HepG2 (cell line): ENCODE data around the gene UTP3. TPM values are rescaled to one million over a fixed set of nuclear protein-coding genes. Genes with fewer than 3 reads are reported as not detected.

Experiments
- AGO2 ChIP-seq: fragments of 200-400 bp; formaldehyde crosslinking; optimal IDR thresholded peaks from 2 replicates; pipeline ENCODE3; 2017; ENCODE audit warnings: mild to moderate bottlenecking, low read depth, low read length, moderate library complexity
- ARHGAP35 ChIP-seq: sonication (generic); formaldehyde crosslinking; IDR thresholded peaks from 2 replicates; pipeline ENCODE4 v1.9.0; 2022; ENCODE audit warnings: mild to moderate bottlenecking, inconsistent platforms, moderate library complexity, missing genetic modification reagents, borderline replicate concordance
- BORCS8-MEF2B ChIP-seq: sonication (generic); formaldehyde crosslinking; IDR thresholded peaks from 2 replicates; pipeline ENCODE4 v1.8.0; 2022; ENCODE audit warnings: mild to moderate bottlenecking, missing genetic modification reagents
- CAMTA2 ChIP-seq: sonication (generic); formaldehyde crosslinking; IDR thresholded peaks from 2 replicates; pipeline ENCODE4 v1.4.0; 2020; ENCODE audit warnings: mild to moderate bottlenecking, missing genetic modification reagents, borderline replicate concordance
- ELF3 ChIP-seq: IDR thresholded peaks from 2 replicates; pipeline ENCODE4 v1.6.1; 2016; ENCODE audit warnings: missing genetic modification reagents, missing compliant biosample characterization
- ESRRA ChIP-seq: sonication (generic); formaldehyde crosslinking; IDR thresholded peaks from 2 replicates; pipeline ENCODE4 v1.5.1; 2020; ENCODE audit warnings: mild to moderate bottlenecking, low read depth, missing genetic modification reagents
- FUBP1 ChIP-seq: sonication (generic); formaldehyde crosslinking; IDR thresholded peaks from 2 replicates; pipeline ENCODE4 v1.5.1; 2020; ENCODE audit warnings: missing genetic modification reagents, mild to moderate bottlenecking, borderline replicate concordance
- IRF1 ChIP-seq: sonication (generic); formaldehyde crosslinking; IDR thresholded peaks from 2 replicates; pipeline ENCODE4 v1.4.0; 2020; ENCODE audit warnings: low read depth, mild to moderate bottlenecking, missing genetic modification reagents
- KLF9 ChIP-seq: IDR thresholded peaks from 2 replicates; pipeline ENCODE4 v1.6.1; 2016; ENCODE audit warnings: low read depth
- NFE2 ChIP-seq: sonication (generic); formaldehyde crosslinking; IDR thresholded peaks from 2 replicates; pipeline ENCODE4 v1.4.0; 2020; ENCODE audit warnings: missing genetic modification reagents
- SMARCE1 ChIP-seq: fragments of 450-650 bp; IDR thresholded peaks from 2 replicates; pipeline ENCODE4 v1.6.1; 2017; ENCODE audit warnings: borderline replicate concordance
- SRSF1 ChIP-seq: fragments of 200-400 bp; formaldehyde crosslinking; optimal IDR thresholded peaks from 2 replicates; pipeline ENCODE3; 2017; ENCODE audit warnings: mild to moderate bottlenecking, low read depth, low read length, moderate library complexity
- TAF1 ChIP-seq: sonication (generic); formaldehyde crosslinking; IDR thresholded peaks from 2 replicates; pipeline ENCODE4 v1.4.0; 2020; ENCODE audit warnings: missing genetic modification reagents
- ZFP90 ChIP-seq: sonication (generic); formaldehyde crosslinking; IDR thresholded peaks from 2 replicates; pipeline ENCODE4 v1.8.0; 2022; ENCODE audit warnings: missing genetic modification reagents, mild to moderate bottlenecking, inconsistent platforms, borderline replicate concordance
- ZMYM4 ChIP-seq: sonication (generic); formaldehyde crosslinking; IDR thresholded peaks from 2 replicates; pipeline ENCODE4 v1.8.1; 2023; ENCODE audit warnings: mild to moderate bottlenecking, missing genetic modification reagents
- ZNF530 ChIP-seq: sonication (generic); formaldehyde crosslinking; IDR thresholded peaks from 2 replicates; pipeline ENCODE4 v1.5.0; 2020; ENCODE audit warnings: low read depth, mild to moderate bottlenecking, missing genetic modification reagents
- ZNF644 ChIP-seq: IDR thresholded peaks from 2 replicates; pipeline ENCODE4 v1.6.1; 2016; ENCODE audit warnings: low read depth
- ZNF724P ChIP-seq: sonication (generic); formaldehyde crosslinking; IDR thresholded peaks from 2 replicates; pipeline ENCODE4 v1.8.0; 2022; ENCODE audit warnings: missing genetic modification reagents, borderline replicate concordance
- polyA plus RNA-seq, 8 experiments: library from polyadenylated mRNA; depleted of rRNA in 3 of 8; stranded (reverse) in 7 of 8; unstranded in 1 of 8; fragments of >200 nt; fragmentation: Illumina TruSeq in 4 of 8; extraction: Trizol in 4 of 8; gene quantifications; 2 replicates each; pipeline versions ENCODE4 v1.2.1 to v1.2.3, GENCODE V29; 2011 to 2016; ENCODE audit warnings: low read depth in 4 of 8, missing spikeins in 1 of 8, mixed read lengths in 1 of 8; ENCODE audit not compliant: insufficient read depth in 1 of 8
- total RNA-seq, 5 experiments: library from RNA; depleted of rRNA; stranded (reverse); fragments of >200 nt; fragmentation: Illumina TruSeq; extraction: Trizol; gene quantifications; 2 replicates each; pipeline ENCODE4 v1.2.3, GENCODE V29; 2016; ENCODE audit warnings: low read depth in 1 of 5
- TF ChIP-seq, protein P1 (sequence below): sonication (generic); formaldehyde crosslinking; IDR thresholded peaks from 2 replicates; pipeline ENCODE4 v1.4.0; 2020; ENCODE audit warnings: mild to moderate bottlenecking, missing genetic modification reagents, borderline replicate concordance
- TF ChIP-seq, protein P2 (sequence below): IDR thresholded peaks from 2 replicates; pipeline ENCODE4 v1.6.1; 2012; ENCODE audit warnings: inconsistent platforms
- TF ChIP-seq, protein P3 (sequence below): sonication (generic); formaldehyde crosslinking; IDR thresholded peaks from 2 replicates; pipeline ENCODE4 v1.4.0; 2020; ENCODE audit warnings: mild to moderate bottlenecking, missing genetic modification reagents

UTP3 gene
- total and polyA plus RNA-seq, 2 of the 13 experiments (the other 11 are each of a cell fraction or from before 2014, with no cell fraction given): 6.9 to 19.5 TPM

- TF ChIP-seq, protein P1, sequence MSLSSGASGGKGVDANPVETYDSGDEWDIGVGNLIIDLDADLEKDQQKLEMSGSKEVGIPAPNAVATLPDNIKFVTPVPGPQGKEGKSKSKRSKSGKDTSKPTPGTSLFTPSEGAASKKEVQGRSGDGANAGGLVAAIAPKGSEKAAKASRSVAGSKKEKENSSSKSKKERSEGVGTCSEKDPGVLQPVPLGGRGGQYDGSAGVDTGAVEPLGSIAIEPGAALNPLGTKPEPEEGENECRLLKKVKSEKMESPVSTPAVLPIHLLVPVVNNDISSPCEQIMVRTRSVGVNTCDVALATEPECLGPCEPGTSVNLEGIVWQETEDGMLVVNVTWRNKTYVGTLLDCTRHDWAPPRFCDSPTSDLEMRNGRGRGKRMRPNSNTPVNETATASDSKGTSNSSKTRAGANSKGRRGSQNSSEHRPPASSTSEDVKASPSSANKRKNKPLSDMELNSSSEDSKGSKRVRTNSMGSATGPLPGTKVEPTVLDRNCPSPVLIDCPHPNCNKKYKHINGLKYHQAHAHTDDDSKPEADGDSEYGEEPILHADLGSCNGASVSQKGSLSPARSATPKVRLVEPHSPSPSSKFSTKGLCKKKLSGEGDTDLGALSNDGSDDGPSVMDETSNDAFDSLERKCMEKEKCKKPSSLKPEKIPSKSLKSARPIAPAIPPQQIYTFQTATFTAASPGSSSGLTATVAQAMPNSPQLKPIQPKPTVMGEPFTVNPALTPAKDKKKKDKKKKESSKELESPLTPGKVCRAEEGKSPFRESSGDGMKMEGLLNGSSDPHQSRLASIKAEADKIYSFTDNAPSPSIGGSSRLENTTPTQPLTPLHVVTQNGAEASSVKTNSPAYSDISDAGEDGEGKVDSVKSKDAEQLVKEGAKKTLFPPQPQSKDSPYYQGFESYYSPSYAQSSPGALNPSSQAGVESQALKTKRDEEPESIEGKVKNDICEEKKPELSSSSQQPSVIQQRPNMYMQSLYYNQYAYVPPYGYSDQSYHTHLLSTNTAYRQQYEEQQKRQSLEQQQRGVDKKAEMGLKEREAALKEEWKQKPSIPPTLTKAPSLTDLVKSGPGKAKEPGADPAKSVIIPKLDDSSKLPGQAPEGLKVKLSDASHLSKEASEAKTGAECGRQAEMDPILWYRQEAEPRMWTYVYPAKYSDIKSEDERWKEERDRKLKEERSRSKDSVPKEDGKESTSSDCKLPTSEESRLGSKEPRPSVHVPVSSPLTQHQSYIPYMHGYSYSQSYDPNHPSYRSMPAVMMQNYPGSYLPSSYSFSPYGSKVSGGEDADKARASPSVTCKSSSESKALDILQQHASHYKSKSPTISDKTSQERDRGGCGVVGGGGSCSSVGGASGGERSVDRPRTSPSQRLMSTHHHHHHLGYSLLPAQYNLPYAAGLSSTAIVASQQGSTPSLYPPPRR (CRISPR knock-in tag): no peak
- TF ChIP-seq FUBP1 (no peak), ZFP90 (CRISPR knock-in tag) (no peak), CAMTA2 (CRISPR knock-in tag) (no peak), ZNF530 (CRISPR knock-in tag) (no peak), SRSF1 (no peak), NFE2 (CRISPR knock-in tag) (peak; percentile 45; the same call in 1 of the 2 replicates), SMARCE1 (no peak), ZNF724P (no peak), ZNF644 (CRISPR knock-in tag) (peak; percentile 77), TAF1 (no peak), IRF1 (CRISPR knock-in tag) (no peak), BORCS8-MEF2B (CRISPR knock-in tag) (no peak), ARHGAP35 (CRISPR knock-in tag) (no peak), ZMYM4 (CRISPR knock-in tag) (no peak), AGO2 (no peak), ELF3 (no peak), KLF9 (CRISPR knock-in tag) (no peak), ESRRA (peak; percentile 46; the same call in 1 of the 2 replicates)
- TF ChIP-seq, protein P2, sequence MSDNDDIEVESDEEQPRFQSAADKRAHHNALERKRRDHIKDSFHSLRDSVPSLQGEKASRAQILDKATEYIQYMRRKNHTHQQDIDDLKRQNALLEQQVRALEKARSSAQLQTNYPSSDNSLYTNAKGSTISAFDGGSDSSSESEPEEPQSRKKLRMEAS: peak; percentile 78
- TF ChIP-seq, protein P3, sequence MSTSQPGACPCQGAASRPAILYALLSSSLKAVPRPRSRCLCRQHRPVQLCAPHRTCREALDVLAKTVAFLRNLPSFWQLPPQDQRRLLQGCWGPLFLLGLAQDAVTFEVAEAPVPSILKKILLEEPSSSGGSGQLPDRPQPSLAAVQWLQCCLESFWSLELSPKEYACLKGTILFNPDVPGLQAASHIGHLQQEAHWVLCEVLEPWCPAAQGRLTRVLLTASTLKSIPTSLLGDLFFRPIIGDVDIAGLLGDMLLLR (CRISPR knock-in tag): no peak
These were observed 26.0 kb downstream of the UTP3 start (continued) for GRCh38 chr4:70714079-70714887.
